NOMO-1 treated with dmso at 0.1 percent for 144 hours (cell line): Measurements from ENCODE around the gene SH2D4B.
"Not testable (repeated sequence)": the region's sequence is repeated elsewhere in the genome, so short reads cannot be mapped to it uniquely, and the experiment has no call there.

Experiments used
- DNase-seq: peaks from one replicate; lab custom pipeline; 2025; ENCODE audit not compliant: unreplicated experiment; lab: John Stamatoyannopoulos, UW

Gene SH2D4B

GRCh38 chr10:80542053-80542452 lies 4.4 kb downstream of the SH2D4B start:
- no peak for DNase-seq

GRCh38 chr10:80542652-80543318 lies 5.1 kb downstream of the SH2D4B start:
- DNase-seq = no peak

GRCh38 chr10:80543319-80543672 lies 5.6 kb downstream of the SH2D4B start:
- not testable (repeated sequence) for DNase-seq

GRCh38 chr10:80544316-80544953 lies 6.7 kb downstream of the SH2D4B start:
- DNase-seq = no peak

- DNase-seq = no peak
Observed at GRCh38 chr10:80545258-80545881, 7.7 kb downstream of the SH2D4B start.

GRCh38 chr10:80552151-80552646 lies 14.5 kb downstream of the SH2D4B start:
- DNase-seq = no peak

GRCh38 chr10:80553436-80553835 lies 15.7 kb downstream of the SH2D4B start:
- DNase-seq = no peak

GRCh38 chr10:80554050-80554449 lies 16.3 kb downstream of the SH2D4B start:
- no peak for DNase-seq

- DNase-seq = no peak
Observed at GRCh38 chr10:80555415-80555814, 17.7 kb downstream of the SH2D4B start.

- no peak for DNase-seq
Observed at GRCh38 chr10:80561950-80562349, 24.2 kb downstream of the SH2D4B start.

GRCh38 chr10:80567292-80567691 lies 29.6 kb downstream of the SH2D4B start:
- no peak for DNase-seq

GRCh38 chr10:80569131-80569895 lies 31.6 kb downstream of the SH2D4B start:
- DNase-seq = no peak

GRCh38 chr10:80571352-80571751 lies 33.6 kb downstream of the SH2D4B start:
- no peak for DNase-seq

- no peak for DNase-seq
Observed at GRCh38 chr10:80579181-80579763, 41.6 kb downstream of the SH2D4B start.

GRCh38 chr10:80579849-80580637 lies 42.3 kb downstream of the SH2D4B start:
- no peak for DNase-seq

GRCh38 chr10:80580638-80581468 lies 43.2 kb downstream of the SH2D4B start:
- DNase-seq = peak; percentile 18

GRCh38 chr10:80581469-80581835 lies 43.8 kb downstream of the SH2D4B start:
- no peak for DNase-seq

- no peak for DNase-seq
Observed at GRCh38 chr10:80582286-80582960, 44.7 kb downstream of the SH2D4B start.

- DNase-seq = no peak
Observed at GRCh38 chr10:80583685-80584084, 46.0 kb downstream of the SH2D4B start.
